Loucy (cell line): ENCODE data around the gene PPP2R5C.

Experiments
- EZH2phosphoT487 ChIP-seq: fragments of 200-600 bp; IDR thresholded peaks from 2 replicates; pipeline ENCODE4 v1.6.1; 2018; ENCODE audit warnings: antibody characterized with exemption, mild to moderate bottlenecking, moderate library complexity, borderline replicate concordance
- TF ChIP-seq, protein P1 (sequence below): fragments of 200-600 bp; sonication (generic); conservative IDR thresholded peaks from 2 replicates; pipeline ENCODE4 v1.5.1; 2014; ENCODE audit warnings: mild to moderate bottlenecking, antibody characterized with exemption, low read length

GRCh38 chr14:101717663-101718490, 43.6 kb upstream of the PPP2R5C start:
- TF ChIP-seq, protein P1, sequence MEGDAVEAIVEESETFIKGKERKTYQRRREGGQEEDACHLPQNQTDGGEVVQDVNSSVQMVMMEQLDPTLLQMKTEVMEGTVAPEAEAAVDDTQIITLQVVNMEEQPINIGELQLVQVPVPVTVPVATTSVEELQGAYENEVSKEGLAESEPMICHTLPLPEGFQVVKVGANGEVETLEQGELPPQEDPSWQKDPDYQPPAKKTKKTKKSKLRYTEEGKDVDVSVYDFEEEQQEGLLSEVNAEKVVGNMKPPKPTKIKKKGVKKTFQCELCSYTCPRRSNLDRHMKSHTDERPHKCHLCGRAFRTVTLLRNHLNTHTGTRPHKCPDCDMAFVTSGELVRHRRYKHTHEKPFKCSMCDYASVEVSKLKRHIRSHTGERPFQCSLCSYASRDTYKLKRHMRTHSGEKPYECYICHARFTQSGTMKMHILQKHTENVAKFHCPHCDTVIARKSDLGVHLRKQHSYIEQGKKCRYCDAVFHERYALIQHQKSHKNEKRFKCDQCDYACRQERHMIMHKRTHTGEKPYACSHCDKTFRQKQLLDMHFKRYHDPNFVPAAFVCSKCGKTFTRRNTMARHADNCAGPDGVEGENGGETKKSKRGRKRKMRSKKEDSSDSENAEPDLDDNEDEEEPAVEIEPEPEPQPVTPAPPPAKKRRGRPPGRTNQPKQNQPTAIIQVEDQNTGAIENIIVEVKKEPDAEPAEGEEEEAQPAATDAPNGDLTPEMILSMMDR: no peak
- no peak for TF ChIP-seq EZH2phosphoT487
